Subcutaneous adipose tissue (tissue), 4 donors: ENCODE data around the gene ARPC1A. TPM values are rescaled to one million over a fixed set of nuclear protein-coding genes. Genes with fewer than 3 reads are reported as not detected.

ENCODE experiments used
- CTCF ChIP-seq: fragments of 450-650 bp; IDR thresholded peaks from one replicate; pipeline ENCODE4 v1.5.1; 2016; ENCODE audit warnings: low read depth, mild to moderate bottlenecking, control low read depth, antibody characterized with exemption, moderate library complexity
- total RNA-seq, 4 donors: library from RNA; depleted of rRNA; stranded (reverse); fragments of >200 nt; gene quantifications; one replicate each; pipeline ENCODE4 v1.1.0, GENCODE V29; 2016

Gene ARPC1A
- total RNA-seq, 4 donors from 2014 or later: 87.2 to 152 (median 113) TPM

GRCh38 chr7:99385564-99385963, 59.9 kb downstream of the ARPC1A start:
- TF ChIP-seq CTCF: no peak

- no peak for TF ChIP-seq CTCF
These were observed 61.0 kb downstream of the ARPC1A start for GRCh38 chr7:99386584-99387238.

GRCh38 chr7:99387912-99388311, 62.2 kb downstream of the ARPC1A start:
- TF ChIP-seq CTCF: no peak

GRCh38 chr7:99389772-99390171, 64.1 kb downstream of the ARPC1A start:
- no peak for TF ChIP-seq CTCF

- no peak for TF ChIP-seq CTCF
These were observed 65.4 kb downstream of the ARPC1A start for GRCh38 chr7:99390941-99391602.

- no peak for TF ChIP-seq CTCF
These were observed 66.3 kb downstream of the ARPC1A start for GRCh38 chr7:99392046-99392445.

- no peak for TF ChIP-seq CTCF
These were observed 67.1 kb downstream of the ARPC1A start for GRCh38 chr7:99392659-99393354.
